Measurements from ENCODE around the gene TMEM41B. TPM values are rescaled to one million over a fixed set of nuclear protein-coding genes. Genes with fewer than 3 reads are reported as not detected.
"Not testable (repeated sequence)": the region's sequence is repeated elsewhere in the genome, so short reads cannot be mapped to it uniquely, and the experiment has no call there.

The TMEM41B gene
- total RNA-seq, 1 donor from 2014 or later = 27.9 TPM

DNA sequence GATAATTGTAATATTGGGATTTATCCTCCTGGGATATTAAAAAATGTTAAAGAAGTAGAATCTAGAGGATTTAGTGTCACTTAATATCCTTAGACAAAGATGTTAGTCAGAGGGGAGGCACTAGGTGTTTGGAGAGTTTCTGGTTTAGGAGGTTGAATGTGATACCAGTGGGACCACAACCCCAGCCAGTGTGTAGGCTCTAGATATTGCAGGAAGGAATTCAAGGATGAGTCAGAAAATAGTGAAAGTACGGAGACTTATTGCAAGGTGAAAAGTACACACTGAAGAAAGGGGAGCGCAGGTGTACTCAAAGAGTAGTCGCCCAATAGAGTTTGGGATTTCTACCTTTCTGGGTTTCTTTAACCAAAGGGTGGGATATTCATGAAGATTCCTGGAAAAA lies 5.7 kb upstream of the TMEM41B start:
- Mint-ChIP-seq H3K36me3 (ENCODE audit: low read depth) (no peaks in the 10 kb centered on the region), H3K27ac (ENCODE audit: unreplicated experiment) (no peak overlapping the region), H3K9me3 (ENCODE audit: low read depth) (no peaks in the 10 kb centered on the region), H3K4me3 (ENCODE audit: unreplicated experiment) (no peak overlapping the region), H3K27me3 (ENCODE audit: low read depth) (no peaks in the 10 kb centered on the region), H3K4me1 (ENCODE audit: low read depth) (peaks cover 3% of the 10 kb centered on the region)
- DNase-seq (ENCODE audit: low spot score) = no peak
- no peak for TF ChIP-seq CTCF (IDR thresholded peaks at IDR 0.05)

GRCh38 chr11:9319377-9320001 lies 5.1 kb upstream of the TMEM41B start:
- H3K4me3 Mint-ChIP-seq (ENCODE audit: unreplicated experiment); DNase-seq (ENCODE audit: low spot score); H3K27me3 Mint-ChIP-seq (ENCODE audit: low read depth); H3K4me1 Mint-ChIP-seq (ENCODE audit: low read depth); H3K36me3 Mint-ChIP-seq (ENCODE audit: low read depth); H3K27ac Mint-ChIP-seq (ENCODE audit: unreplicated experiment); H3K9me3 Mint-ChIP-seq (ENCODE audit: low read depth): not testable (repeated sequence)

- H3K27me3 Mint-ChIP-seq (ENCODE audit: low read depth); DNase-seq (ENCODE audit: low spot score); H3K27ac Mint-ChIP-seq (ENCODE audit: unreplicated experiment); H3K36me3 Mint-ChIP-seq (ENCODE audit: low read depth); H3K4me3 Mint-ChIP-seq (ENCODE audit: unreplicated experiment); H3K9me3 Mint-ChIP-seq (ENCODE audit: low read depth); H3K4me1 Mint-ChIP-seq (ENCODE audit: low read depth): not testable (repeated sequence)
Measured at GRCh38 chr11:9318442-9319376, 4.3 kb upstream of the TMEM41B start.

- Mint-ChIP-seq H3K27me3 (ENCODE audit: low read depth) (no peaks in the 10 kb centered on the region), H3K4me1 (ENCODE audit: low read depth) (peaks cover 27% of the 10 kb centered on the region), H3K27ac (ENCODE audit: unreplicated experiment) (no peak overlapping the region), H3K9me3 (ENCODE audit: low read depth) (no peaks in the 10 kb centered on the region), H3K36me3 (ENCODE audit: low read depth) (no peaks in the 10 kb centered on the region), H3K4me3 (ENCODE audit: unreplicated experiment) (no peak overlapping the region)
- no peak for TF ChIP-seq CTCF (IDR thresholded peaks at IDR 0.05)
- no peak for DNase-seq (ENCODE audit: low spot score)
Measured at GRCh38 chr11:9316334-9316733, 1.9 kb upstream of the TMEM41B start.

GRCh38 chr11:9315078-9315688 lies 790 bp upstream of the TMEM41B start:
- H3K4me1 Mint-ChIP-seq (ENCODE audit: low read depth) = peaks cover 34% of the 10 kb centered on the region
- peak overlapping the region; percentile 93 for H3K27ac Mint-ChIP-seq (ENCODE audit: unreplicated experiment)
- H3K27me3 Mint-ChIP-seq (ENCODE audit: low read depth) = no peaks in the 10 kb centered on the region

More at GRCh38 chr11:9315078-9315688, 790 bp upstream of the TMEM41B start:
- Mint-ChIP-seq H3K4me3 (ENCODE audit: unreplicated experiment) (peak overlapping the region; percentile 92), H3K36me3 (ENCODE audit: low read depth) (no peaks in the 10 kb centered on the region), H3K9me3 (ENCODE audit: low read depth) (no peaks in the 10 kb centered on the region)
- no peak for DNase-seq (ENCODE audit: low spot score)
- TF ChIP-seq CTCF (IDR thresholded peaks at IDR 0.05) = no peak
